ENCODE results near the gene IGFL4.

Gene IGFL4

GRCh38 chr19:46065486-46066071 is 24.8 kb upstream of the IGFL4 start:
- DNase-seq (ENCODE audit: insufficient read length, low spot score), result no peak
- no peak for FAIRE-seq

- FAIRE-seq, result no peak
- no peak for DNase-seq (ENCODE audit: insufficient read length, low spot score)
These were observed 22.4 kb upstream of the IGFL4 start for GRCh38 chr19:46063201-46063600.

GRCh38 chr19:46060012-46060411 is 19.2 kb upstream of the IGFL4 start:
- no peak for FAIRE-seq
- no peak for DNase-seq (ENCODE audit: insufficient read length, low spot score)

DNA sequence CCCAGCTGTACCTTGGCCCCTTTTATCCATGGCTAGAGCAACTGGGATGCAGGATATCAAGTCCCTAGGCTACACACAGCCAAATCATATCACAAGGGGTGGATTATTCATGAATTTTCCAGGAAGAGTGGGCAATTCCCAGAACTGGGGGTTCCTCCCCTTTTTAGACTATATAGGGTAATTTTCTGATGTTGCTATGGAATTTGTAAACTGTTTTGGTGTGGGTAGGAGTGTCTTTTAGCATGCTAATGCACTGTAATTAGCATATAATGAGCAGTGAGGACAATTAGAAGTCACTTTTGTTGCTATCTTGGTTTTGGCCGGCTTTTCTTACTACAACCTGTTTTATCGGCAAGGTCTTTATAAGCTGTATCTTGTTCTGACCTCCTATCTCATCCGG is 18.0 kb upstream of the IGFL4 start:
- DNase-seq (ENCODE audit: insufficient read length, low spot score) (no peak), FAIRE-seq (no peak)

- DNase-seq (ENCODE audit: insufficient read length, low spot score) (no peak), FAIRE-seq (no peak)
These were observed 15.7 kb upstream of the IGFL4 start for GRCh38 chr19:46056536-46056935.

- DNase-seq (ENCODE audit: insufficient read length, low spot score) (no peak), FAIRE-seq (no peak)
These were observed 12.1 kb upstream of the IGFL4 start for GRCh38 chr19:46052896-46053295.

- DNase-seq (ENCODE audit: insufficient read length, low spot score) (no peak), FAIRE-seq (no peak)
These were observed 8.8 kb upstream of the IGFL4 start for GRCh38 chr19:46049597-46049996.

GRCh38 chr19:46043519-46043918 is 2.7 kb upstream of the IGFL4 start:
- FAIRE-seq, result no peak
- DNase-seq (ENCODE audit: insufficient read length, low spot score), result no peak

GRCh38 chr19:46042252-46042883 is 1.6 kb upstream of the IGFL4 start:
- FAIRE-seq, result no peak
- DNase-seq (ENCODE audit: insufficient read length, low spot score), result no peak

DNA sequence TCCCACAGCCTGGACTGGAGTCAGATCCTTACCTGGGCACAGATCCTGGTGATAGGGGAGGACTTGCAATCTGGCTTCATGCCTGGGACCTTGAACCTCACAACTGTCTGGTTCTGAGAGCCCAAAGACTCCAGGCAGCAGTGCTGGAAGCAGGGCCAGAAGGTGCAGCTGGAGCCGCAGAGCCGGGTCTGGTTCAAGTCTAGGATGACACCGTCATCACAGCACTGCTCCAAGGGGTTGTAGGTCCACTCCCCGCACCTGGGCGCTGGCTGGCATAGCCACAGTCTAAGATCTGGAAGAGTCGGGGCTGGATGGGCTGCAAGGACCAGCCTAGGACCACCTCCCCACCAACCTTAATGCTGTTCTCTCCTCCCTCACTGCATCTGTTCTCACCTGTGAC is 677 bp downstream of the IGFL4 start:
- no peak for FAIRE-seq
- no peak for DNase-seq (ENCODE audit: insufficient read length, low spot score)

DNA sequence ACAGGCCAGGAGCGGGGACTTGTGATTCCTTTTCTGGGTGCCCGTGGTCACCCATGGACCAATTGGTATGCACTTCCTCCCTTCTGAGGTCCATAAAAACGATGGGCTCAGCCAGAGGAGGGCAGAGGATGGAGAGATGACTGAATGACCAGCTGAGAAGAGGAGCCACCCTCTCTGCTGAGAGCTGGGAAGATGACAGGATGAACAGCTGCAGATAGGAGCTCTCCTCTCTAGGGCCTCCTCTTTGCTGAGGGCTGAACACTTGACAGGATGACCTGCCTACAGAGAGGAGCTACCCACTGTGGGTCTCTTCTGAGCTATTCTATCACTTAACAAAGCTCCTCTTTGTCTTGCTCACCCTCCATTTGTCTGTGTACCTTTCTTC is 4.1 kb downstream of the IGFL4 start:
- FAIRE-seq (no peak), DNase-seq (ENCODE audit: insufficient read length, low spot score) (no peak)

GRCh38 chr19:46035986-46036743 is 4.6 kb downstream of the IGFL4 start:
- FAIRE-seq (no peak), DNase-seq (ENCODE audit: insufficient read length, low spot score) (no peak)

GRCh38 chr19:46035546-46035945 is 5.3 kb downstream of the IGFL4 start:
- DNase-seq (ENCODE audit: insufficient read length, low spot score), result no peak
- no peak for FAIRE-seq

DNA sequence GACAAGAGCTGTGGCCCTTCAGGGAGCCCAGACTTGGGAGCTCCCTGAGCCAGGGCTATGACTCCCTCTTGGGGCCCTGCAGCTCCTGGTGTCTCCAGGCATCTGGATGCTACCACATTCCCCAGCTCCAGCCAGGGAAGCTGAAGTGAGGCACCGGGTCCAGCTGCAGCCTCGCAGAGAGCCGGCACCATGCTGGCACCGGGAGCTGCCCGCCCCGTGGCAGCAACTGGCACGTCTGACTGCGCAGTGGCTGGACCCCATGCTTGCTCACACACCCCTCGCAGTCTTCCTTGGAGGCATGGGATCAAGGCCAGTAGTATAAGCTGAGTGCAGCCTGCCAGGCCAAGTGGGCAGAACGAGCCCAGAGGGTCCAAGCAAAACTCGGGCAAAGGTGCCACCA is 7.4 kb downstream of the IGFL4 start:
- FAIRE-seq, result no peak
- no peak for DNase-seq (ENCODE audit: insufficient read length, low spot score)

GRCh38 chr19:46032597-46033025 is 8.2 kb downstream of the IGFL4 start:
- FAIRE-seq (no peak), DNase-seq (ENCODE audit: insufficient read length, low spot score) (no peak)

GRCh38 chr19:46031781-46032596 is 8.8 kb downstream of the IGFL4 start:
- no peak for FAIRE-seq

GRCh38 chr19:46030812-46031550 is 9.8 kb downstream of the IGFL4 start:
- FAIRE-seq, result no peak

More at GRCh38 chr19:46031781-46032596, 8.8 kb downstream of the IGFL4 start:
- DNase-seq (ENCODE audit: insufficient read length, low spot score), result no peak

GRCh38 chr19:46025835-46026234 is 15.0 kb downstream of the IGFL4 start:
- DNase-seq (ENCODE audit: insufficient read length, low spot score), result no peak
- FAIRE-seq, result no peak

More at GRCh38 chr19:46030812-46031550, 9.8 kb downstream of the IGFL4 start:
- DNase-seq (ENCODE audit: insufficient read length, low spot score), result no peak

- DNase-seq (ENCODE audit: insufficient read length, low spot score), result no peak
- no peak for FAIRE-seq
These were observed 17.5 kb downstream of the IGFL4 start for GRCh38 chr19:46023311-46023779.

Data from HTR-8/SVneo (cell line).